Measurements from ENCODE around the gene LPGAT1.

DNA sequence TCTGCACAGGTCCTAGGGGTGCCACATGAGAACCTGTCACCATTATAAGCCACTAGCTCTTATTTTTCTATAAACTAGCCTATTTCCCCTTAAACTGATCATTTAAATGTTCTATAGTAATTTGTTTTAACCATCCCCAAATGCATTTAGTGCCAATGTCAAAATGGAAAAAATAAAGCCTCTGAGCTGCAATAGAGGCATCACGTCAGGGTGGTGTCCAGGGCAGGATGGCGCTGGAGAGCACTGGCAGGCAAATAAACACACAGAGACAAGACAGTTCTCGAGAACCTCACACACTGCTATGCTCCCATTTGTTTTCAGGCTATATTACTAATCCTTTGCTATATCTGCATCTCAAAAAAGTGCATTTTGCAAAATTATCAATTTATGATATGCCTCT lies 81.8 kb downstream of the LPGAT1 start:
- TF ChIP-seq, protein P1, sequence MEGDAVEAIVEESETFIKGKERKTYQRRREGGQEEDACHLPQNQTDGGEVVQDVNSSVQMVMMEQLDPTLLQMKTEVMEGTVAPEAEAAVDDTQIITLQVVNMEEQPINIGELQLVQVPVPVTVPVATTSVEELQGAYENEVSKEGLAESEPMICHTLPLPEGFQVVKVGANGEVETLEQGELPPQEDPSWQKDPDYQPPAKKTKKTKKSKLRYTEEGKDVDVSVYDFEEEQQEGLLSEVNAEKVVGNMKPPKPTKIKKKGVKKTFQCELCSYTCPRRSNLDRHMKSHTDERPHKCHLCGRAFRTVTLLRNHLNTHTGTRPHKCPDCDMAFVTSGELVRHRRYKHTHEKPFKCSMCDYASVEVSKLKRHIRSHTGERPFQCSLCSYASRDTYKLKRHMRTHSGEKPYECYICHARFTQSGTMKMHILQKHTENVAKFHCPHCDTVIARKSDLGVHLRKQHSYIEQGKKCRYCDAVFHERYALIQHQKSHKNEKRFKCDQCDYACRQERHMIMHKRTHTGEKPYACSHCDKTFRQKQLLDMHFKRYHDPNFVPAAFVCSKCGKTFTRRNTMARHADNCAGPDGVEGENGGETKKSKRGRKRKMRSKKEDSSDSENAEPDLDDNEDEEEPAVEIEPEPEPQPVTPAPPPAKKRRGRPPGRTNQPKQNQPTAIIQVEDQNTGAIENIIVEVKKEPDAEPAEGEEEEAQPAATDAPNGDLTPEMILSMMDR (conservative IDR thresholded peaks at IDR 0.05): no peak
- no peak for TF ChIP-seq EZH2 (IDR thresholded peaks at IDR 0.05; ENCODE audit: low read depth)

Data from PC-9 (cell line).